Measurements from ENCODE around the gene SENP5.
"Not testable (repeated sequence)": the region's sequence is repeated elsewhere in the genome, so short reads cannot be mapped to it uniquely, and the experiment has no call there.

SENP5 gene, protein sequence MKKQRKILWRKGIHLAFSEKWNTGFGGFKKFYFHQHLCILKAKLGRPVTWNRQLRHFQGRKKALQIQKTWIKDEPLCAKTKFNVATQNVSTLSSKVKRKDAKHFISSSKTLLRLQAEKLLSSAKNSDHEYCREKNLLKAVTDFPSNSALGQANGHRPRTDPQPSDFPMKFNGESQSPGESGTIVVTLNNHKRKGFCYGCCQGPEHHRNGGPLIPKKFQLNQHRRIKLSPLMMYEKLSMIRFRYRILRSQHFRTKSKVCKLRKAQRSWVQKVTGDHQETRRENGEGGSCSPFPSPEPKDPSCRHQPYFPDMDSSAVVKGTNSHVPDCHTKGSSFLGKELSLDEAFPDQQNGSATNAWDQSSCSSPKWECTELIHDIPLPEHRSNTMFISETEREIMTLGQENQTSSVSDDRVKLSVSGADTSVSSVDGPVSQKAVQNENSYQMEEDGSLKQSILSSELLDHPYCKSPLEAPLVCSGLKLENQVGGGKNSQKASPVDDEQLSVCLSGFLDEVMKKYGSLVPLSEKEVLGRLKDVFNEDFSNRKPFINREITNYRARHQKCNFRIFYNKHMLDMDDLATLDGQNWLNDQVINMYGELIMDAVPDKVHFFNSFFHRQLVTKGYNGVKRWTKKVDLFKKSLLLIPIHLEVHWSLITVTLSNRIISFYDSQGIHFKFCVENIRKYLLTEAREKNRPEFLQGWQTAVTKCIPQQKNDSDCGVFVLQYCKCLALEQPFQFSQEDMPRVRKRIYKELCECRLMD

DNA sequence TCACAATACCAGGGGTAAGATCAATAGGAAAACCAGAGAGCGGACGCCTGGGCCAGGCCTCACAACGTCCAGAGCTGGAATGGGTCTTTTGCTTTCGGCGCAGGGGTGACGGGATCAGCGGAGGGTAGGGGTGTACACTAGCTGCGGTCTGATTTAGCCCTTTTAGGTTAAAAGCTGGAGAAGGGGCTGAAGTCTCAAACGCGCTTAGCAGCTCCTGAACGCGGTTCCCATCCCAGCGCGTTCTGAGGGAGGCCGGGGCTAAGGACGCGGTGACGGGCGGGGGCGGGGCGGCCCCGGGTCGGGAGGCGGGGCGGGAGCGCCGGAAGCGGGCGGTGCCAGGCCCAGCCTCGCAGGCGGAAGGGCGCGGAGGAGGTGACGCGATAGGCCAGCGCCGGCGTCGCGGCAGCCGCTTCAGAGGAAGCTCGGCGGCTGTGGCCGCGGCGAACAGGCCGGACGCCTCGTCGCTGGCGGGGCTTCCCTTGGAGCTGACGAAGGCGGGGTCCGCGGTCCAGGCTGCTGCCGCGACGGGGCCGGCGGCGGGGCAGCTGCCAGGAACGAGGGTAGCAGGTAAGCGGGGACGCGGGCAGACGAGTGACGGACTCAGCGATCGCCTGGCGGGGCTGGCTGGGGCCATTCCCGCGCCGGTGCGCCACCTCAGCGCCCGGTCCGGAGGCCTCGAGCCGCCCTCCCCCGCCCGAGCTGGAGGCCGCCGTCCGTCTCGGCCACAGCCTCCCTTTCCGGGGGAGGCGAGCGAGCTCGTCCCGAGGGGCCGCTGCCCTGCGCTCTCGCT lies at the start of gene SENP5:
Gene SENP5 (plus strand): TSS at position 414 of the 790 bp plus-strand sequence. CDS start 17,262 bp downstream, outside the sequence.
- peak within 1 kb of the TSS; percentile 73 to 93 for H3K4me3 ChIP-seq (ENCODE audit: low read length in 2 of 2)
- peak within 1 kb of the TSS; percentile 95 for H3K27ac ChIP-seq (ENCODE audit: low read length)
- no peaks in the 10 kb centered on the region for H3K27me3 ChIP-seq (ENCODE audit: control insufficient read depth in 1 of 2, insufficient read depth in 2 of 2, low read length in 2 of 2)
- no peaks in the 10 kb centered on the region for H3K9me3 ChIP-seq (ENCODE audit: control insufficient read depth in 2 of 2, low read length in 2 of 2)
- H3K4me1 ChIP-seq (ENCODE audit: control insufficient read depth, insufficient read depth, low read length), result peaks cover 29% of the 10 kb centered on the region
- no peaks in the 10 kb centered on the region for H3K36me3 ChIP-seq (ENCODE audit: control insufficient read depth in 2 of 2, insufficient read depth in 2 of 2, low read length in 2 of 2)
- H3K9ac ChIP-seq (ENCODE audit: low read length in 2 of 2), result peak within 1 kb of the TSS; percentile 76 to 95

DNA sequence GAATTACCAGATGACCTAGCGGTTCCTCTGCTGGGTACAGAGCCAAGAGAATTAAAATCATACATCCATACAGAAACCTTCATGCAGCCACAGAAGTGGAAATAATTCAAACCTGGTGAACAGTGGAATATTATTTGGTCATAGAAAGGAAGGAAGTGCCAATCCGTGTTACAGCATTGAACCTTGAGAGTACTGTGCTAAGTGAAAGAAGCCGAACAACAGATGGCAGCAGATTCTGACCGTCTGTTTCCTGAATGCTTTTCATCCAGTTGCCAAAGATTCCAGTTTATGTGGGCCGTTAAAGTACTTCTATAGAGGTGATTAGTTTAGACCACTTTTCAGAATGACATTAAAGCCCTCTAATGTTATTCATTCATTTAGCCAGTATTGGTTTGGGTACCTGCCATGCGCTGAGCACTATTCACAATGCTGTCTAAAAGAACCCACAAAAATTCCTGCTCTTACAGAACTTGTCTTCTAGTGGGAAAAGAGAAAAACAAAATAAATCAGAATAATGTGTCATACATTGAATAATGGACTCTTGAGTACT lies 45.8 kb upstream of the SENP5 start:
- H3K9ac ChIP-seq (ENCODE audit: low read length in 2 of 2), result no peak overlapping the region
- H3K27ac ChIP-seq (ENCODE audit: low read length), result no peak overlapping the region
- H3K36me3 ChIP-seq (ENCODE audit: control insufficient read depth in 2 of 2, insufficient read depth in 2 of 2, low read length in 2 of 2), result peaks cover 43 to 48% of the 10 kb centered on the region in 2 donors
- H3K4me1 ChIP-seq (ENCODE audit: control insufficient read depth, insufficient read depth, low read length), result no peaks in the 10 kb centered on the region
- no peaks in the 10 kb centered on the region for H3K9me3 ChIP-seq (ENCODE audit: control insufficient read depth in 2 of 2, low read length in 2 of 2)
- H3K27me3 ChIP-seq (ENCODE audit: control insufficient read depth in 1 of 2, insufficient read depth in 2 of 2, low read length in 2 of 2), result no peaks in the 10 kb centered on the region
- no peak overlapping the region for H3K4me3 ChIP-seq (ENCODE audit: low read length in 2 of 2)

DNA sequence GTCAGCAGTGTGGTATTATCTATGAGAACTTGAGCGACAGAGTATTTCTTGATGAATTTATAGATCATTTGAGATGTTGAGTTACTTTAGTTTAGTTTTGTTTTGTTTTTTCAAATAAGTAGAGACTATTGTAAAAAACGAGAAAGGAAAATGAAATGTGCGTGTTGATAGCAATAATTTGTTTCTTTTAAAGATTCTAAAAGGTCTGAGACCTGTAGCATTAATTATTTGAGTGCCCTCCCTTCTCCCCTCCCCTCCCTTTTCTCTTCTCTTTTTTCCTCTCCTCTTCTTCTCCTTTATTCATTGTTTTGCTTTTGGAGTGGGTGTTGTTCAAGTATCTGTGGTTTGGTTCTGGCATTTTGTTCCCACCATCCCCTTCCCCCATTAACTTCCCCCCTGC lies 38.1 kb upstream of the SENP5 start:
- H3K4me1 ChIP-seq (ENCODE audit: control insufficient read depth, insufficient read depth, low read length); H3K27ac ChIP-seq (ENCODE audit: low read length); H3K9ac ChIP-seq (ENCODE audit: low read length in 2 of 2); H3K27me3 ChIP-seq (ENCODE audit: control insufficient read depth in 1 of 2, insufficient read depth in 2 of 2, low read length in 2 of 2); H3K36me3 ChIP-seq (ENCODE audit: control insufficient read depth in 2 of 2, insufficient read depth in 2 of 2, low read length in 2 of 2); H3K9me3 ChIP-seq (ENCODE audit: control insufficient read depth in 2 of 2, low read length in 2 of 2); H3K4me3 ChIP-seq (ENCODE audit: low read length in 2 of 2): not testable (repeated sequence)

DNA sequence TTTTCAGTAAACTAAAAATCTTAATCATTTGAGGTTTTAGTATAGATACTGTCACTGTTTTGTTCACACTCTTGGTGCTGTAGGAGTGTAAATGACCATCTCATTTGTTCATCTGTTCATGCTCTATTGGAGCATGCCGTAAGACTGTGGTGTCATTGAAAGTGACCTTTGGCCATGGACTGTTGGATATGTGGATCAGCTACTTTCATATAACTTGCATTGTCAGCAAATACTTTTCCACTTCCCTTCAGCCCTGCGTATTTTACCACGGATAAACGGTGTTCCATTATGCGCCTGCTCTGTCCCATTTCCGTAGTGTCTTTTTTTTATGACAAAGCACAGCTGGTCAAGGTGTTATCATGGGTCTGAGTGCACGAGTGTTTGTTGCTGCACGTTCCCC lies 32.6 kb upstream of the SENP5 start:
- H3K4me1 ChIP-seq (ENCODE audit: control insufficient read depth, insufficient read depth, low read length), result no peaks in the 10 kb centered on the region
- no peaks in the 10 kb centered on the region for H3K27me3 ChIP-seq (ENCODE audit: control insufficient read depth in 1 of 2, insufficient read depth in 2 of 2, low read length in 2 of 2)
- no peaks in the 10 kb centered on the region for H3K9me3 ChIP-seq (ENCODE audit: control insufficient read depth in 2 of 2, low read length in 2 of 2)
- no peak overlapping the region for H3K4me3 ChIP-seq (ENCODE audit: low read length in 2 of 2)
- no peak overlapping the region for H3K9ac ChIP-seq (ENCODE audit: low read length in 2 of 2)
- H3K27ac ChIP-seq (ENCODE audit: low read length), result no peak overlapping the region
- H3K36me3 ChIP-seq (ENCODE audit: control insufficient read depth in 2 of 2, insufficient read depth in 2 of 2, low read length in 2 of 2), result peaks cover 2 to 5% of the 10 kb centered on the region in 2 donors

DNA sequence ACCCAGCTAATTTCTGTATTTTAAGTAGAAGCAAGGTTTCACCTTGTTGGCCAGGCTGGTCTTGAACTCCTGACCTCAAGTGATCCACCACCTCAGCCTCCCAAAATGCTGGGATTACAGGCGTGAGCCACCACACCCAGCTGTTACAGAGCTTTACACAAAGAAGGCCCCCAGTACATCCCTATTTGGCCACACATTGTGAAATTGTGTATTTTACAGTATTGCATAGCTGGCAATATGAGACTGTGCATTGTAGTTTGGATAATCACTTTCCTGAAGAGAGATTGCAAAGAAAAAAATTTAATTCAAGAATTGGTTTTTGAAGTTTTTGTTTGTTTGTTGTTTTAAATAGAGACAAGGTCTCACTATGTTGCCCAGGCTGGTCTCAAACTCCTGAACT lies 31.1 kb upstream of the SENP5 start:
- H3K27ac ChIP-seq (ENCODE audit: low read length); H3K9me3 ChIP-seq (ENCODE audit: control insufficient read depth in 2 of 2, low read length in 2 of 2); H3K27me3 ChIP-seq (ENCODE audit: control insufficient read depth in 1 of 2, insufficient read depth in 2 of 2, low read length in 2 of 2); H3K9ac ChIP-seq (ENCODE audit: low read length in 2 of 2); H3K36me3 ChIP-seq (ENCODE audit: control insufficient read depth in 2 of 2, insufficient read depth in 2 of 2, low read length in 2 of 2); H3K4me3 ChIP-seq (ENCODE audit: low read length in 2 of 2); H3K4me1 ChIP-seq (ENCODE audit: control insufficient read depth, insufficient read depth, low read length): not testable (repeated sequence)

DNA sequence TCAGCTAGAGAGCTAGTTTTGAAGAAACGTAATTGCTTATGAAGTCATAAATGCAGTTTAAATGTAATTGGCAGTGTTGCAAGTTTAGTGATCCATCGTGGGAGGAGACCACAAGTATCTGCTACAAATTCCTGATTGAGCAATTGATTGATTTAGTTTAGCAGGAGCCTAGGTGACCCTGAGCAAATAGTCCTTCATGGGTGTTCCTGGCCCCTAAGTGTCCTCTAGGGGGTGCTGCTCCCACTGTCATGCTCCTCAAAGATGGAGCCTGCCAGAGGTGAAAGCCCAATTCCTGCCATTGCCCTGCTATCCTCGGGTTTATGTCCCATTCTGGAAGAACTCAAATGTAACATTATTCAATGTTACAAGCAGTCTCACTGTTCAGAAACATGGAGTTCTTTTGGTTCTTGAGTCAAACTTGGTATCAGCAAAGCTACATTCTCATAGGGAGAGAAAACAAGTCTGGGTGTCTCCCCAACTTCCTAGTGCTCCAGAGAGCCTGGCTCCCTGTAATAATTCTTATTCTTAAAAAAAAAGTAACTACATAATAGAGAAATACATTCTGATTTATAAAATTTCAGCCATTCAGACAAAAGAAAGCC lies 29.8 kb upstream of the SENP5 start:
- H3K4me3 ChIP-seq (ENCODE audit: low read length in 2 of 2), result no peak overlapping the region
- H3K27ac ChIP-seq (ENCODE audit: low read length), result no peak overlapping the region
- H3K9ac ChIP-seq (ENCODE audit: low read length in 2 of 2), result no peak overlapping the region
- H3K36me3 ChIP-seq (ENCODE audit: control insufficient read depth in 2 of 2, insufficient read depth in 2 of 2, low read length in 2 of 2), result no peaks in the 10 kb centered on the region
- no peaks in the 10 kb centered on the region for H3K4me1 ChIP-seq (ENCODE audit: control insufficient read depth, insufficient read depth, low read length)
- H3K9me3 ChIP-seq (ENCODE audit: control insufficient read depth in 2 of 2, low read length in 2 of 2), result no peaks in the 10 kb centered on the region
- H3K27me3 ChIP-seq (ENCODE audit: control insufficient read depth in 1 of 2, insufficient read depth in 2 of 2, low read length in 2 of 2), result no peaks in the 10 kb centered on the region

DNA sequence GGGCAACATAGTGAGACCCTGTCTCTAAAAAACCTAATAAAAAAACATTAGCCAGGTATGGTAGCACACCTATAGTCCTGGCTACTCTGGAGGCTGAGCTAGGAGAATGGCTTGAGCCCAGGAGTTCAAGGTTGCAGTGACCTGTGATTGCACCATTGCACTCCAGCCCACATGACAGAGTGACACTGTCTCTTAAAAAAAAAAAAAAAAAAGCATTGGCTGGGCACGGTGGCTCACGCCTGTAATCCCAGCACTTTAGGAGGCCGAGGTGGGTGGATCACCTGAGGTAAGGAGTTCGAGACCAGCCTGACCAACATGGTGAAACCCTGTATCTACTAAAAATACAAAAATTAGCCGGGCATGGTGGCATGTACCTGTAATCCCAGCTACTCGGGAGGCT lies 28.4 kb upstream of the SENP5 start:
- not testable (repeated sequence) for H3K4me1 ChIP-seq (ENCODE audit: control insufficient read depth, insufficient read depth, low read length); H3K27ac ChIP-seq (ENCODE audit: low read length); H3K9me3 ChIP-seq (ENCODE audit: control insufficient read depth in 2 of 2, low read length in 2 of 2); H3K9ac ChIP-seq (ENCODE audit: low read length in 2 of 2); H3K27me3 ChIP-seq (ENCODE audit: control insufficient read depth in 1 of 2, insufficient read depth in 2 of 2, low read length in 2 of 2); H3K4me3 ChIP-seq (ENCODE audit: low read length in 2 of 2); H3K36me3 ChIP-seq (ENCODE audit: control insufficient read depth in 2 of 2, insufficient read depth in 2 of 2, low read length in 2 of 2)

DNA sequence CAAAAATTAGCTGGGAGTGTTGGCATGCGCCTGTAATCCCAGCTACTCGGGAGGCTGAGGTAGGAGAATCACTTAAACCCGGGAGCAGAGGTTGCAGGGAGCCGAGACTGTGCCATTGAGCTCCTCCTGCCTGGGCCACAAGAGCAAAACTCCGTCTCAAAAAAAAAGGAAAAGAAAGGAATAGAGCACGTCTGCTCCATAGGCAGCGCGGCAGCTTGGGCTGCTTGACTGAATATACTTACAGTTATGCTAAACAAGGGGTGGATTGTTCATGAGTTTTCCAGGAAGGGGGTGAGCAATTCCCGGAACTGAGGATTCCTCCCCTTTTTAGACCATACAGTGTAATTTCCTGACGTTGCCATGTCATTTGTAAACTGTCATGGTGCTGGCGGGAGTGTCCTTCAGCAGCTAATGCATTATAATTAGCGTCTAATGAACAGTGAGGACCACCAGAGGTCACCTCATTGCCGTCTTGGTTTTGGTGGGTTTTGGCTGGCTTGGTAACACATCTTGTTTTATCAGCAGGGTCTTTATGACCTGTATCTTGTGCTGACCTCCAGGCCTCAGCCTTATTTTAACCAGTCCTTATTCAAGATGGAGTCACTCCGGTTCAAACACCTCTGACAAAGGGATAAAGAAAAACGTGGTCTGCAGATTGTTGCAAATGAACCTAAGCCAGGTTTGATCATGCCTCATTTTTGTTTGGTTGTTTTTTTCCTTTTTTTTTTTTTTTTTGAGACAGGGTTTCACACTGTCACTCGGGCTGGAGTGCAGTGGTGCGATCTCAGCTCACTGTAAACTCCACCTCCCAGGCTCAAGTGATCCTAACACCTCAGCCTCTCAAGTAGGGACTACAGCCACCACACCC lies 24.9 kb upstream of the SENP5 start:
- Histone ChIP-seq H3K27me3 (ENCODE audit: control insufficient read depth in 1 of 2, insufficient read depth in 2 of 2, low read length in 2 of 2) (no peaks in the 10 kb centered on the region), H3K9me3 (ENCODE audit: control insufficient read depth in 2 of 2, low read length in 2 of 2) (no peaks in the 10 kb centered on the region), H3K36me3 (ENCODE audit: control insufficient read depth in 2 of 2, insufficient read depth in 2 of 2, low read length in 2 of 2) (no peaks in the 10 kb centered on the region), H3K4me1 (ENCODE audit: control insufficient read depth, insufficient read depth, low read length) (no peaks in the 10 kb centered on the region), H3K4me3 (ENCODE audit: low read length in 2 of 2) (no peak overlapping the region), H3K9ac (ENCODE audit: low read length in 2 of 2) (no peak overlapping the region), H3K27ac (ENCODE audit: low read length) (no peak overlapping the region)

DNA sequence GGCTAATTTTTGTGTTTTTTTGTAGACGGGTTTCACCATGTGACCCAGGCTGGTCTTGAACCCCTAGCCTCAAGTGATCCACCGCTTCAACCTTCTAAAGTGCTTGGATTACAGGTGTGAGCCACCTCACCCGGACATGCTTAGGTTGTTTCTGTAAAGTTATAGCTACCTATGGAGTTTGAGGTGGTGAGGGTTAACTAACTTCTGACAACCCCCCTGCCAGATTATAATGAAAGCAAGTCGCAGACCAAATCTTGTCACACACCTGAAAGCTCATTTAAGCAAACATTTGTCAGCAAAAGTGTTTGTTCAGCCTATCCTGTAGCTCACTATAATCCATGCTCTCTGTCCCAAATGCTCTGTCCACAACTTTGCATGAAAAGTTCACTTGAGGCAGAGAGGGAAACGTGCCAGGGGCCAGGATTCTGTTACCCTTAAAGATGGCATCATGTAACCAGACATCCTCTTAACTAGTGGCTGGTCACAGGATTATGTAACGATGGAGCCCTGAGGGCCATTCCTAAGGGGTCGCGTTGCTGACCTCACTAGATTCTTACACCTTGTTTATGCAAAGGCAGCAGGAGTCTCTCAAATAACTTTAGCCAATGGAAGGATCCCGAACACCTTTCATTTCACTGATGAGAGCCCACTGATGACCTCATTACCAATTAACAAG lies 24.1 kb upstream of the SENP5 start:
- Histone ChIP-seq H3K27me3 (ENCODE audit: control insufficient read depth in 1 of 2, insufficient read depth in 2 of 2, low read length in 2 of 2) (no peaks in the 10 kb centered on the region), H3K9me3 (ENCODE audit: control insufficient read depth in 2 of 2, low read length in 2 of 2) (no peaks in the 10 kb centered on the region), H3K36me3 (ENCODE audit: control insufficient read depth in 2 of 2, insufficient read depth in 2 of 2, low read length in 2 of 2) (no peaks in the 10 kb centered on the region), H3K4me3 (ENCODE audit: low read length in 2 of 2) (no peak overlapping the region), H3K4me1 (ENCODE audit: control insufficient read depth, insufficient read depth, low read length) (no peaks in the 10 kb centered on the region), H3K9ac (ENCODE audit: low read length in 2 of 2) (no peak overlapping the region), H3K27ac (ENCODE audit: low read length) (no peak overlapping the region)
